Mucosa of descending colon (tissue), 3 donors: ENCODE measurements around the gene COX17. TPM values are rescaled to one million over a fixed set of nuclear protein-coding genes. Genes with fewer than 3 reads are reported as not detected.

Experiments
- ATAC-seq: fragments of 200-7000 bp; cut with Tn5 transposase; one replicate; pipeline ENCODE4 v1.9.1; 2020; ENCODE audit warnings: mild to moderate bottlenecking, moderate library complexity
- DNase-seq, 3 donors: peaks; one replicate each; pipeline ENCODE4 v3.0.0-alpha.2; 2020
- H3K36me3 ChIP-seq: fragments of 200-600 bp; one replicate; pipeline ENCODE4 v1.8.0; 2021; ENCODE audit warnings: low read depth, mild to moderate bottlenecking
- H3K4me1 ChIP-seq: fragments of 200-600 bp; one replicate; pipeline ENCODE4 v1.8.0; 2021; ENCODE audit warnings: low read depth, mild to moderate bottlenecking
- H3K4me3 ChIP-seq: fragments of 200-600 bp; one replicate; pipeline ENCODE4 v1.8.0; 2021; ENCODE audit warnings: mild to moderate bottlenecking
- H3K9me3 ChIP-seq: fragments of 200-600 bp; one replicate; pipeline ENCODE4 v1.8.0; 2021; ENCODE audit warnings: mild to moderate bottlenecking
- intact Hi-C, 2 donors: fragments of 100-400 bp; cut with DNase I in 1 of 2; cut with micrococcal nuclease in 1 of 2; formaldehyde crosslinking; loops; one replicate each; pipeline versions ENCODE4 v1.11.0 to v1.11.1; 2022; cut with DNase I, micrococcal nuclease
- total RNA-seq, 3 donors: library from RNA; stranded (reverse); fragmentation: NEBNext Ultra II Directional in 2 of 3; extraction: Animal tissue kit (Norgen Biotek cat#: 25700) in 2 of 3; gene quantifications; one replicate each; pipeline versions ENCODE4 v1.2.1 to v1.2.4, GENCODE V29; 2021 to 2023
- TF ChIP-seq, protein P1 (sequence below): fragments of 200-600 bp; IDR thresholded peaks from one replicate; pipeline ENCODE4 v1.8.0; 2022; ENCODE audit warnings: antibody characterized with exemption, mild to moderate bottlenecking
- donor health status: DM: no; HTN: no; CAD: no; lungs with moderate emphysema.
- donor health status: DM: no; HTN: no; CAD: no.
- donor health status: DM: no; HTN: yes; CAD: no.

The COX17 gene
- total RNA-seq, 3 donors from 2014 or later: 45.5 to 56.4 (median 52.4) TPM

DNA sequence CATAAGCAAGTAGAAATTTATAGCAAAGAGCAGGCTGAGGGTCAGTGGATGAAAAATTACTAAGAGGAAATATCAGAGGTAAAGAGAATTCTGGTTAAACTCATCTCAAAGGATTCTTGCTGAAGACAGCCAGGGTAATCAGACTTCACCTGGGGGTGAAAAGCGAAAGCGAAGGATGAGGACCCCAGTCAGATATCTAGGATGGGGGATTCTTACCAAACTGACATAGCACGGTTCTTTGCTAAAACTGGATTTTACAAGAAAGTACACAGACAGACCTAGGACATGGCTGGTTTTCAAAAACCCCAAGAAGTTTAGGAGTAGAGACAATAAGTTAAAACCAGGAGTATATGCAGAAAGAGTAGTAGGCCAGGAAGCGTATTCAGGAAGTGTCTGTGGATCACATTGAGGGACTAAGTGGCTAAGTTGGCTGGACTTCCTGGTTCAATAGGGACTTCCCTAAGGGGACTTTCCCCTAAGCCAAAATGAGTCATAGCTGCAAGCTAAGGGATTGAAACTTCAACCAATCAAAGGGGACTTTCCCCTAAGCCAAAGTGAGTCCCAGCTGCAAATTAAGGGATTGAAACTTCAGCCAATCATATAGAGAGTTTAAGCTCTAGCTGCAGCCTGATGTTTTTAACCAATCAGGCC lies 23.2 kb upstream of the COX17 start:
- H3K4me3 ChIP-seq: no peak overlapping the region
- TF ChIP-seq, protein P1, sequence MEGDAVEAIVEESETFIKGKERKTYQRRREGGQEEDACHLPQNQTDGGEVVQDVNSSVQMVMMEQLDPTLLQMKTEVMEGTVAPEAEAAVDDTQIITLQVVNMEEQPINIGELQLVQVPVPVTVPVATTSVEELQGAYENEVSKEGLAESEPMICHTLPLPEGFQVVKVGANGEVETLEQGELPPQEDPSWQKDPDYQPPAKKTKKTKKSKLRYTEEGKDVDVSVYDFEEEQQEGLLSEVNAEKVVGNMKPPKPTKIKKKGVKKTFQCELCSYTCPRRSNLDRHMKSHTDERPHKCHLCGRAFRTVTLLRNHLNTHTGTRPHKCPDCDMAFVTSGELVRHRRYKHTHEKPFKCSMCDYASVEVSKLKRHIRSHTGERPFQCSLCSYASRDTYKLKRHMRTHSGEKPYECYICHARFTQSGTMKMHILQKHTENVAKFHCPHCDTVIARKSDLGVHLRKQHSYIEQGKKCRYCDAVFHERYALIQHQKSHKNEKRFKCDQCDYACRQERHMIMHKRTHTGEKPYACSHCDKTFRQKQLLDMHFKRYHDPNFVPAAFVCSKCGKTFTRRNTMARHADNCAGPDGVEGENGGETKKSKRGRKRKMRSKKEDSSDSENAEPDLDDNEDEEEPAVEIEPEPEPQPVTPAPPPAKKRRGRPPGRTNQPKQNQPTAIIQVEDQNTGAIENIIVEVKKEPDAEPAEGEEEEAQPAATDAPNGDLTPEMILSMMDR: no peak
- intact Hi-C loops: no loop called here
- DNase-seq (peak in 1 of 3 donors; percentile 27), ATAC-seq (peak; percentile 69)
- H3K36me3 ChIP-seq: no peaks in the 10 kb centered on the region
- peaks cover 9% of the 10 kb centered on the region for H3K4me1 ChIP-seq
- H3K9me3 ChIP-seq: no peaks in the 10 kb centered on the region

DNA sequence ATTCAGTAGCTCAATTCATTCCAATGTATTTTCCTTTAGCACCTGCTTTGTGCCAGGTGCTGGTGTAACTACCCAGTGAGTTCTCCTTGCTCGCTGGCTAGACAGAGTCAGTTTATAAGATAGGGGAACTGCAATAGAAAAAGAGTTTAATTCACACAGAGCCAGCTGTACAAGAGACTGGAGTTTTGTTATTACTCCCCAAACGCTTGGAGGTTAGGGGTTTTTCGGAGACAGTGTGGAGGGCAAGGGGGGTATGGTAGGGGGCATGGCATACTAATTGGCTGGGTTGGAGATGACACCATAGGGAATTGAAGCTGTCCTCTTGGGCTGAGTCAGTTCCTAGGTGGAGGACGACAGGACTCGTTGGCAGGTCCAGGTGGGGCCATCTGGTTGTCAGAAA lies 20.2 kb upstream of the COX17 start:
- TF ChIP-seq, protein P1: no peak
- intact Hi-C loops: no loop called here
- no peak for DNase-seq
- peaks cover 1% of the 10 kb centered on the region for H3K4me1 ChIP-seq
- no peaks in the 10 kb centered on the region for H3K36me3 ChIP-seq
- no peaks in the 10 kb centered on the region for H3K9me3 ChIP-seq
- no peak overlapping the region for H3K4me3 ChIP-seq
- ATAC-seq: no peak

DNA sequence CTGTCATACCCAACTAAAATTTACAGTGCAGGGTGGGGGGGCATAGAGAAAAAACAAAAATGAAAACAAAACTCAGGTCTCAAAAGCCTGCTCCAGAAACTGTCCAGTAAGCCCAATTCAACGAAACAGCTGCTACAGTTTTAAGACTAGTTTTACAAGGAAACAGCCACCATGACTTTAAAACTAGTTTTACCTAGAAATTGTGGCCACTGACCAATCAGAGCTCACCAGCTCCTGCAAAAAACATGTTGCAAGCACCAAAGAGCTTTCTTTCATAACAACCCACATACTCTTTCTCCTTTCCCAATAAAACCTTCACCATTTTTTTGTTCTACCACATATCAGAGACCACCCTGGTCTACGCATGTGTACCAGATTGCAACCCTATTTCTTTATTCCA lies 18.3 kb upstream of the COX17 start:
- Histone ChIP-seq H3K4me1 (no peaks in the 10 kb centered on the region), H3K4me3 (no peak overlapping the region), H3K36me3 (no peaks in the 10 kb centered on the region), H3K9me3 (no peaks in the 10 kb centered on the region)
- TF ChIP-seq, protein P1: no peak
- ATAC-seq: no peak
- DNase-seq: no peak
- intact Hi-C loops: no loop called here

DNA sequence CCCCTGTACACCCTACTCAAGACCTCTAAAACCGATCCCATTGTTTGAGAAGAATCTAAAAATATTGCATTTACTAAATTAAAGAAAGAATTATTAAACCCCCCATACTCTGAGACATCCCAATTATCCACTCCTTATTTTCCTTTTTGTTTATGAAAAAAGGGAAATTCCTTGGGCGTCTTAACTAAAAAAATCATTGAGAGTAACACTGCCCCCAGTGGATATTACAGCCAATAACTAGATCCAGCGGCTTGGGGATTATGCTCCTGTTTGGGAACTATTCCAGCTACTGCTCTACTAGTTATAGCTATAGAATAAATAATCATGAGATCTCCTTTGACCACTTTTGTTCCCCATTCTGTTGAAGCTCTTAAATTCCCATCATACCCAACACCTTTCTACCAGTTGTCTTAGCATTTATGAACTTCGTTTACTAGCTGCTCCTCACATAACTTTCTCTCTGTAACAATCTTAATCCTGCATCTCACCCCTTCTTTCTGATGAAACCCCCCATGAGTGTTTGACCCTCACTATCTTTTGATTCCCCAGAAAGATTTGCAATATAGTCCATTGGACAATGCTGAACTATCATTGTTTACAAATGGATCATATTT lies 12.9 kb upstream of the COX17 start:
- Histone ChIP-seq H3K9me3 (no peaks in the 10 kb centered on the region), H3K36me3 (no peaks in the 10 kb centered on the region), H3K4me3 (no peak overlapping the region), H3K4me1 (no peaks in the 10 kb centered on the region)
- ATAC-seq: peak; percentile 47
- intact Hi-C loops: no loop called here
- no peak for DNase-seq
- TF ChIP-seq, protein P1: no peak

DNA sequence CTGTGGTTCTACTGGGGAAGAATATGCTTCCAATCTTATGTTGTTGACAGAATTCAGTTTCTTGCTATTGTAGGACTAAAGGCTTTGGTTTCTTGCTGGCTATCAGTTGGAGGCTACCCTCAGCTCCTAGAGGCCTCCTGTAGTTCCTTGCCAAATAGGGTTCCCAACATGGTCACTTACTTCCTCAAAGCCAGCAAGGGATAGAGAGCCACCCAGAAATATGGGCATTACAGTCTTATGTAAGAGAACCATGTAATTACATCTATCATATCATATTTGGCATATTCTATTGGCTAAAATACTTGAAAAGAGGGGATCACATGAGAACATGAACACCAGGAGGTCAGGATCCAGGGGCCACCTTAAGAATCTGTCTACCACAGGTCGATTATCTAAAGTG lies 6.2 kb upstream of the COX17 start:
- intact Hi-C loops: no loop called here

More for the DNA sequence above, 6.2 kb upstream of the COX17 start:
- Histone ChIP-seq H3K4me3 (no peak overlapping the region), H3K4me1 (no peaks in the 10 kb centered on the region), H3K36me3 (no peaks in the 10 kb centered on the region), H3K9me3 (no peaks in the 10 kb centered on the region)
- ATAC-seq (no peak), DNase-seq (no peak)
- TF ChIP-seq, protein P1: no peak
